ENCODE results near the gene CHRNG. TPM values are rescaled to one million over a fixed set of nuclear protein-coding genes. Genes with fewer than 3 reads are reported as not detected.

The CHRNG gene
- total and polyA plus RNA-seq, 2 experiments from 2014 or later = not detected

DNA sequence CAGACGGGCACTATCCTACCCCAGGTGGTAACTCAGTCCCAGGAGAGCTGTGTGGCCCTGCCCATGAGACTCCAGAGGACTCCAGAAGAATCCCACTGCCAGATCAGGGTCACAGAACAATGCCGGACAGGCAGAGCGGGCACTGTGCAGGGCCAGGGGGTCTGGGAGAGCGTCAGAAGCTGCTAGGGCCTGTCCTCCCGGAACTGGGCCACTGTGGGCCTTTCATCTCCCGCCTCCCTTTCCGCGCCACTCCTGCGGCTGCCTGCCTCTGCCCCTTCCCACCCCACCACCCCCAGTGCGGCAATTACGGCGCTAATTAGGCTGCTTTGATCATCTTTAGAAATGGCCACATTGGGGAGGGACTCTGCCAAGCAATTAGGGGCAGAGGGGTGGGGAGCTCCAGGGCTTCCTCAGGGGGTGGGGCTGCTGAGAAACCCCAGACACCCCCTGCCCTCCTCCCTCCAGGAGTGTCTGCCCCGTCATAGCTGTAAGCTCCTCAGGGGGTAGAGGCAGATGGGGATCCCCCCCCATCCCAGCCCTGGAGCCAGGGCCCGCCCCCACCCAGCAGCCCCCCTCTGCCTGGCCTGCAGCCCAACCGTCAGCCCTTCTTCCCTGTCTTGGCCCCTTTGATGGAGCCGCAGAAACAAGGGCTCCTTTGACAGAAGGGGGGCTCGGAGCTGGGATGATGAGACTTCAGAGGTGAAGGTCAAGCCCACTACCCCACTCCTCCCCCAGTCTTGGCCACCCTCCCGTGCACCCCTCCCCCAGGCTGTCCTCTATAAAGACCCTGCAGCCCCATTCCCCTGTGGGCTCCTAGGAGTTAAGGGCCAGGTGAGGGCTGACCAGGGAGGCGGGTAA, 19.7 kb upstream of the CHRNG start, which contains the start of gene PRSS56:
Gene PRSS56, plus strand, starts transcription at position 808 of the 858 bp plus-strand sequence. CDS start 211 bp downstream, outside the sequence.
- Histone ChIP-seq H3K4me2 (no peak within 1 kb of the TSS), H3K79me2 (no peaks in the 10 kb centered on the region), H3K4me3 (no peak within 1 kb of the TSS), H3K27me3 (peaks cover 40% of the 10 kb centered on the region), H4K20me1 (ENCODE audit: insufficient read depth, poor library complexity, severe bottlenecking) (no peaks in the 10 kb centered on the region), H3K36me3 (replicated peaks; ENCODE audit: insufficient read depth, low read depth) (no peaks in the 10 kb centered on the region), H3K9me2 (replicated peaks; ENCODE audit: insufficient read depth) (no peaks in the 10 kb centered on the region), H2AFZ (no peak within 1 kb of the TSS), H3K27ac (no peak within 1 kb of the TSS), H3K4me1 (ENCODE audit: insufficient read depth) (peaks cover 14% of the 10 kb centered on the region), H3K9me3 (ENCODE audit: low read depth) (no peaks in the 10 kb centered on the region)
- TF ChIP-seq EZH2 (IDR thresholded peaks at IDR 0.05; ENCODE audit: borderline replicate concordance) (no peak), EZH2phosphoT487 (IDR thresholded peaks at IDR 0.05; ENCODE audit: low read depth, severe bottlenecking, unreplicated experiment) (no peak)
- TF ChIP-seq, protein P1, sequence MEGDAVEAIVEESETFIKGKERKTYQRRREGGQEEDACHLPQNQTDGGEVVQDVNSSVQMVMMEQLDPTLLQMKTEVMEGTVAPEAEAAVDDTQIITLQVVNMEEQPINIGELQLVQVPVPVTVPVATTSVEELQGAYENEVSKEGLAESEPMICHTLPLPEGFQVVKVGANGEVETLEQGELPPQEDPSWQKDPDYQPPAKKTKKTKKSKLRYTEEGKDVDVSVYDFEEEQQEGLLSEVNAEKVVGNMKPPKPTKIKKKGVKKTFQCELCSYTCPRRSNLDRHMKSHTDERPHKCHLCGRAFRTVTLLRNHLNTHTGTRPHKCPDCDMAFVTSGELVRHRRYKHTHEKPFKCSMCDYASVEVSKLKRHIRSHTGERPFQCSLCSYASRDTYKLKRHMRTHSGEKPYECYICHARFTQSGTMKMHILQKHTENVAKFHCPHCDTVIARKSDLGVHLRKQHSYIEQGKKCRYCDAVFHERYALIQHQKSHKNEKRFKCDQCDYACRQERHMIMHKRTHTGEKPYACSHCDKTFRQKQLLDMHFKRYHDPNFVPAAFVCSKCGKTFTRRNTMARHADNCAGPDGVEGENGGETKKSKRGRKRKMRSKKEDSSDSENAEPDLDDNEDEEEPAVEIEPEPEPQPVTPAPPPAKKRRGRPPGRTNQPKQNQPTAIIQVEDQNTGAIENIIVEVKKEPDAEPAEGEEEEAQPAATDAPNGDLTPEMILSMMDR (IDR thresholded peaks at IDR 0.05; ENCODE audit: poor library complexity) = no peak
- WGBS (ENCODE audit: low lambda C conversion rate, missing lambda C conversion rate) = 79% methylated on average over 16 of the region's 19 CpGs
- no peak for DNase-seq (ENCODE audit: low spot score)

DNA sequence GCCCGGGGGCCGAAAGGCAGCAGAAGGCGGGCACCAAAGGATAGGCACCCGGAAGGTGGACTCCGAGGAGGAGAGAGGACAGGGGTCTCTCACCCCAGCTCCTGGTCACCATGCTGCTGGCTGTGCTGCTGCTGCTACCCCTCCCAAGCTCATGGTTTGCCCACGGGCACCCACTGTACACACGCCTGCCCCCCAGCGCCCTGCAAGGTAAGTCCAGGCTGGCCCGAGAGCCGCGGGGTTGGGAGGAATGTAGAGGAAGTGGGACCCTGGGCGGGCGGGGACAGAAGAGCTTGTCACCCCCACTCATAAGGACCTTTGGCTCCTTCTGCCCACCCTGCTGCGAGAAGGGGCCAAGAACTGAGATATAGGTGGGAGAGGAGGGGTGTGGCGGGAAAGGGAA, 19.0 kb upstream of the CHRNG start:
- Histone ChIP-seq H3K9me2 (replicated peaks; ENCODE audit: insufficient read depth) (no peaks in the 10 kb centered on the region), H3K4me2 (no peak overlapping the region), H3K27me3 (peaks cover 40% of the 10 kb centered on the region), H3K27ac (no peak overlapping the region), H2AFZ (no peak overlapping the region), H3K9me3 (ENCODE audit: low read depth) (no peaks in the 10 kb centered on the region), H3K4me1 (ENCODE audit: insufficient read depth) (peaks cover 14% of the 10 kb centered on the region), H4K20me1 (ENCODE audit: insufficient read depth, poor library complexity, severe bottlenecking) (no peaks in the 10 kb centered on the region), H3K79me2 (no peaks in the 10 kb centered on the region), H3K36me3 (replicated peaks; ENCODE audit: insufficient read depth, low read depth) (no peaks in the 10 kb centered on the region), H3K4me3 (no peak overlapping the region)
- WGBS (ENCODE audit: low lambda C conversion rate, missing lambda C conversion rate) = 92% methylated on average over 15 of the region's 15 CpGs
- DNase-seq (ENCODE audit: low spot score) = no peak
- TF ChIP-seq, protein P1 (IDR thresholded peaks at IDR 0.05; ENCODE audit: poor library complexity) = no peak
- TF ChIP-seq EZH2phosphoT487 (IDR thresholded peaks at IDR 0.05; ENCODE audit: low read depth, severe bottlenecking, unreplicated experiment) (no peak), EZH2 (IDR thresholded peaks at IDR 0.05; ENCODE audit: borderline replicate concordance) (no peak)

DNA sequence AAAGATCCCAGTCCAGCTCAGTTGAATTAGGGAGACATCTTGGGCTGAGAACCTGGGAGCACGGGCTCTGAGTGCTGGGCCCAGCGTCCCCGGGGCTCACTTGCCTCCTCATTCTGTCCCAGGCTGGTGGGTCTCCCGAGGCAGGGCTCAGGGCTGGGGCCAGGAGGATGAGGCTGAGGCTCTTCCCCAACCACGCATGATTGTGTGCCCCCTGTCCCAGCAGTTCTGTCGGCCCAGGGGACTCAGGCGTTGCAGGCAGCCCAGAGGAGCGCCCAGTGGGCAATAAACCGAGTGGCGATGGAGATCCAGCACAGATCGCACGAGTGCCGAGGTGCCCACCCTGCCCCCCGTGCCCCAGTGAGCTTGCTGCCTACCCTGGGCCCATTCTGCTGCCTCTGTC, 18.4 kb upstream of the CHRNG start:
- Histone ChIP-seq H2AFZ (no peak overlapping the region), H3K4me2 (no peak overlapping the region), H3K27me3 (peaks cover 40% of the 10 kb centered on the region), H3K79me2 (no peaks in the 10 kb centered on the region), H3K4me1 (ENCODE audit: insufficient read depth) (peaks cover 14% of the 10 kb centered on the region), H3K4me3 (no peak overlapping the region), H4K20me1 (ENCODE audit: insufficient read depth, poor library complexity, severe bottlenecking) (no peaks in the 10 kb centered on the region), H3K9me3 (ENCODE audit: low read depth) (no peaks in the 10 kb centered on the region), H3K36me3 (replicated peaks; ENCODE audit: insufficient read depth, low read depth) (no peaks in the 10 kb centered on the region), H3K27ac (no peak overlapping the region), H3K9me2 (replicated peaks; ENCODE audit: insufficient read depth) (no peaks in the 10 kb centered on the region)
- no peak for DNase-seq (ENCODE audit: low spot score)
- 90% methylated on average over 14 of the region's 14 CpGs for WGBS (ENCODE audit: low lambda C conversion rate, missing lambda C conversion rate)
- TF ChIP-seq, protein P1 (IDR thresholded peaks at IDR 0.05; ENCODE audit: poor library complexity) = no peak
- TF ChIP-seq EZH2phosphoT487 (IDR thresholded peaks at IDR 0.05; ENCODE audit: low read depth, severe bottlenecking, unreplicated experiment) (no peak), EZH2 (IDR thresholded peaks at IDR 0.05; ENCODE audit: borderline replicate concordance) (no peak)

All from hepatocyte (in vitro differentiated cells).